Activated CD8-positive, alpha-beta T cell treated with anti-CD3 and anti-CD28 coated beads for 36 hours (primary cell): Measurements from ENCODE around the gene AXIN1. TPM values are rescaled to one million over a fixed set of nuclear protein-coding genes. Genes with fewer than 3 reads are reported as not detected.

Experiments used
- ATAC-seq: fragments of 200-7000 bp; cut with Tn5 transposase; one replicate; pipeline ENCODE4 v1.10.0; 2021; ENCODE audit warnings: mild to moderate bottlenecking, moderate library complexity
- CTCF ChIA-PET: fragments of 350-600 bp; sonication (Branson Sonifier 250); formaldehyde crosslinking; loops from one replicate; lab custom pipeline; 2021; ENCODE audit warnings: antibody characterized with exemption; lab: Charles Lee
- POLR2A ChIA-PET: fragments of 350-600 bp; sonication (Branson Sonifier 250); formaldehyde crosslinking; loops from one replicate; lab custom pipeline; 2021; ENCODE audit warnings: antibody characterized with exemption; lab: Charles Lee
- DNase-seq: peaks from one replicate; pipeline ENCODE4 v3.0.0-alpha.2; 2020
- H3K27ac Mint-ChIP-seq: one replicate; pipeline ENCODE4 v1.8.0; 2021; ENCODE audit warnings: mild to moderate bottlenecking, mixed read lengths
- H3K27me3 Mint-ChIP-seq: one replicate; pipeline ENCODE4 v1.8.0; 2021; ENCODE audit warnings: mixed read lengths
- H3K36me3 Mint-ChIP-seq: one replicate; pipeline ENCODE4 v1.8.0; 2021; ENCODE audit warnings: low read depth, mixed read lengths
- H3K4me1 Mint-ChIP-seq: one replicate; pipeline ENCODE4 v1.8.0; 2021; ENCODE audit warnings: low read depth, mixed read lengths
- H3K4me3 Mint-ChIP-seq: one replicate; pipeline ENCODE4 v1.8.0; 2021; ENCODE audit warnings: mild to moderate bottlenecking, moderate library complexity, mixed read lengths
- H3K9me3 Mint-ChIP-seq: one replicate; pipeline ENCODE4 v1.8.0; 2021; ENCODE audit warnings: mixed read lengths
- CTCF ChIP-seq: fragments of 200-600 bp; IDR thresholded peaks from one replicate; pipeline ENCODE4 v1.8.0; 2022; ENCODE audit warnings: antibody characterized with exemption, mild to moderate bottlenecking
- intact Hi-C: fragments of 100-400 bp; cut with micrococcal nuclease; formaldehyde crosslinking; loops from one replicate; pipeline ENCODE4 v1.10.0; 2022
- total RNA-seq, 2 experiments: library from RNA; stranded (reverse); gene quantifications; one replicate each; pipeline ENCODE4 v1.2.3, GENCODE V29; 2021

AXIN1 gene
- total RNA-seq, 2 experiments from 2014 or later = 24.1 to 24.9 TPM

GRCh38 chr16:297832-298231 is 54.7 kb downstream of the AXIN1 start:
- no peak overlapping the region for H3K4me3 Mint-ChIP-seq
- POLR2A ChIA-PET = no interaction called here
- ATAC-seq = no peak
- no peaks in the 10 kb centered on the region for H3K4me1 Mint-ChIP-seq
- no peaks in the 10 kb centered on the region for H3K27me3 Mint-ChIP-seq
- no peaks in the 10 kb centered on the region for H3K9me3 Mint-ChIP-seq
- no peak for TF ChIP-seq CTCF
- DNase-seq = no peak
- intact Hi-C loops = no loop called here
- H3K27ac Mint-ChIP-seq = no peak overlapping the region
- peaks cover 3% of the 10 kb centered on the region for H3K36me3 Mint-ChIP-seq
- CTCF ChIA-PET = interaction anchor here (1.5 kb wide), 1 partner anchor 191 kb away, joined by 4 read pairs; no protein-coding TSS in a partner anchor

- intact Hi-C loops = no loop called here
- POLR2A ChIA-PET = no interaction called here
- no peaks in the 10 kb centered on the region for H3K27me3 Mint-ChIP-seq
- H3K4me1 Mint-ChIP-seq = no peaks in the 10 kb centered on the region
- TF ChIP-seq CTCF = no peak
- no peak overlapping the region for H3K27ac Mint-ChIP-seq
- H3K36me3 Mint-ChIP-seq = peaks cover 3% of the 10 kb centered on the region
- H3K4me3 Mint-ChIP-seq = no peak overlapping the region
- no peak for DNase-seq
- CTCF ChIA-PET = no interaction called here
- H3K9me3 Mint-ChIP-seq = no peaks in the 10 kb centered on the region
- ATAC-seq = no peak
These were observed 55.6 kb downstream of the AXIN1 start for GRCh38 chr16:296806-297510.

- Mint-ChIP-seq H3K4me1 (no peaks in the 10 kb centered on the region), H3K27me3 (no peaks in the 10 kb centered on the region), H3K36me3 (peaks cover 3% of the 10 kb centered on the region), H3K27ac (no peak overlapping the region), H3K9me3 (no peaks in the 10 kb centered on the region), H3K4me3 (no peak overlapping the region)
- POLR2A ChIA-PET = interaction anchor here (0.6 kb wide), 1 partner anchor 110 kb away, joined by 3 read pairs; no protein-coding TSS in a partner anchor
- no peak for ATAC-seq
- no peak for DNase-seq
- intact Hi-C loops = no loop called here
- CTCF ChIA-PET = no interaction called here
- no peak for TF ChIP-seq CTCF
These were observed 56.2 kb downstream of the AXIN1 start for GRCh38 chr16:296276-296675.

GRCh38 chr16:293043-293775 is 59.3 kb downstream of the AXIN1 start:
- Mint-ChIP-seq H3K27ac (no peak overlapping the region), H3K9me3 (no peaks in the 10 kb centered on the region), H3K4me3 (no peak overlapping the region), H3K36me3 (peaks cover 3% of the 10 kb centered on the region), H3K4me1 (no peaks in the 10 kb centered on the region), H3K27me3 (no peaks in the 10 kb centered on the region)
- ChIA-PET POLR2A (no interaction called here), CTCF (no interaction called here)
- intact Hi-C loops = no loop called here
- no peak for ATAC-seq
- no peak for TF ChIP-seq CTCF
- no peak for DNase-seq

GRCh38 chr16:291539-291938 is 61.0 kb downstream of the AXIN1 start:
- intact Hi-C loops = no loop called here
- Mint-ChIP-seq H3K27ac (no peak overlapping the region), H3K9me3 (no peaks in the 10 kb centered on the region), H3K27me3 (no peaks in the 10 kb centered on the region), H3K36me3 (peaks cover 10% of the 10 kb centered on the region), H3K4me3 (no peak overlapping the region), H3K4me1 (no peaks in the 10 kb centered on the region)
- ATAC-seq = no peak
- ChIA-PET CTCF (no interaction called here), POLR2A (no interaction called here)
- no peak for TF ChIP-seq CTCF
- no peak for DNase-seq
